Hematopoietic multipotent progenitor cell treated with erythropoietin and hydrocortisone succinate and interleukin-3 and kit ligand, for 8 days (in vitro differentiated cells): Measurements from ENCODE around the gene PMS1.
"Not testable (repeated sequence)": the region's sequence is repeated elsewhere in the genome, so short reads cannot be mapped to it uniquely, and the experiment has no call there.

Experiments
- DNase-seq: peaks from one replicate; pipeline ENCODE4 v3.0.0-alpha.2; 2015

Gene PMS1

GRCh38 chr2:189818249-189819038 lies 34.2 kb downstream of the PMS1 start:
- DNase-seq, result no peak

- no peak for DNase-seq
Observed at GRCh38 chr2:189819297-189819704, 35.1 kb downstream of the PMS1 start.

- DNase-seq, result no peak
Observed at GRCh38 chr2:189821953-189822748, 37.9 kb downstream of the PMS1 start.

GRCh38 chr2:189824694-189825396 lies 40.6 kb downstream of the PMS1 start:
- DNase-seq, result no peak

GRCh38 chr2:189826039-189826438 lies 41.8 kb downstream of the PMS1 start:
- no peak for DNase-seq

- DNase-seq, result no peak
Observed at GRCh38 chr2:189829102-189829833, 45.0 kb downstream of the PMS1 start.

- no peak for DNase-seq
Observed at GRCh38 chr2:189830510-189830909, 46.3 kb downstream of the PMS1 start.

- DNase-seq, result no peak
Observed at GRCh38 chr2:189834059-189834458, 49.8 kb downstream of the PMS1 start.

- DNase-seq, result not testable (repeated sequence)
Observed at GRCh38 chr2:189834642-189835041, 50.4 kb downstream of the PMS1 start.

GRCh38 chr2:189835855-189836558 lies 51.8 kb downstream of the PMS1 start:
- DNase-seq, result no peak

GRCh38 chr2:189836644-189837043 lies 52.4 kb downstream of the PMS1 start:
- no peak for DNase-seq

GRCh38 chr2:189837326-189837725 lies 53.1 kb downstream of the PMS1 start:
- DNase-seq, result no peak

GRCh38 chr2:189841019-189841418 lies 56.8 kb downstream of the PMS1 start:
- no peak for DNase-seq

GRCh38 chr2:189848276-189848675 lies 64.0 kb downstream of the PMS1 start:
- no peak for DNase-seq

- DNase-seq, result no peak
Observed at GRCh38 chr2:189849550-189849949, 65.3 kb downstream of the PMS1 start.

- DNase-seq, result no peak
Observed at GRCh38 chr2:189851174-189851826, 67.0 kb downstream of the PMS1 start.

GRCh38 chr2:189854187-189854586 lies 69.9 kb downstream of the PMS1 start:
- DNase-seq, result no peak

GRCh38 chr2:189854940-189855339 lies 70.7 kb downstream of the PMS1 start:
- DNase-seq, result no peak

- DNase-seq, result no peak
Observed at GRCh38 chr2:189858291-189858690, 74.0 kb downstream of the PMS1 start.

- DNase-seq, result no peak
Observed at GRCh38 chr2:189860161-189860560, 75.9 kb downstream of the PMS1 start.

- DNase-seq, result no peak
Observed at GRCh38 chr2:189862751-189863150, 78.5 kb downstream of the PMS1 start.

- DNase-seq, result no peak
Observed at GRCh38 chr2:189865826-189866225, 81.6 kb downstream of the PMS1 start.
